AG09319 (cell line): Measurements from ENCODE around the gene LTBP2.

ENCODE experiments used
- DNase-seq: peaks from one replicate; pipeline ENCODE4 v3.0.0-alpha.2; 2010; ENCODE audit warnings: low read depth; ENCODE audit errors: extremely low read depth
- TF ChIP-seq, protein P1 (sequence below): IDR thresholded peaks from 2 replicates; pipeline ENCODE4 v1.5.1; 2011; ENCODE audit warnings: low read depth, mild to moderate bottlenecking, inconsistent platforms, low read length, moderate library complexity

Gene LTBP2

DNA sequence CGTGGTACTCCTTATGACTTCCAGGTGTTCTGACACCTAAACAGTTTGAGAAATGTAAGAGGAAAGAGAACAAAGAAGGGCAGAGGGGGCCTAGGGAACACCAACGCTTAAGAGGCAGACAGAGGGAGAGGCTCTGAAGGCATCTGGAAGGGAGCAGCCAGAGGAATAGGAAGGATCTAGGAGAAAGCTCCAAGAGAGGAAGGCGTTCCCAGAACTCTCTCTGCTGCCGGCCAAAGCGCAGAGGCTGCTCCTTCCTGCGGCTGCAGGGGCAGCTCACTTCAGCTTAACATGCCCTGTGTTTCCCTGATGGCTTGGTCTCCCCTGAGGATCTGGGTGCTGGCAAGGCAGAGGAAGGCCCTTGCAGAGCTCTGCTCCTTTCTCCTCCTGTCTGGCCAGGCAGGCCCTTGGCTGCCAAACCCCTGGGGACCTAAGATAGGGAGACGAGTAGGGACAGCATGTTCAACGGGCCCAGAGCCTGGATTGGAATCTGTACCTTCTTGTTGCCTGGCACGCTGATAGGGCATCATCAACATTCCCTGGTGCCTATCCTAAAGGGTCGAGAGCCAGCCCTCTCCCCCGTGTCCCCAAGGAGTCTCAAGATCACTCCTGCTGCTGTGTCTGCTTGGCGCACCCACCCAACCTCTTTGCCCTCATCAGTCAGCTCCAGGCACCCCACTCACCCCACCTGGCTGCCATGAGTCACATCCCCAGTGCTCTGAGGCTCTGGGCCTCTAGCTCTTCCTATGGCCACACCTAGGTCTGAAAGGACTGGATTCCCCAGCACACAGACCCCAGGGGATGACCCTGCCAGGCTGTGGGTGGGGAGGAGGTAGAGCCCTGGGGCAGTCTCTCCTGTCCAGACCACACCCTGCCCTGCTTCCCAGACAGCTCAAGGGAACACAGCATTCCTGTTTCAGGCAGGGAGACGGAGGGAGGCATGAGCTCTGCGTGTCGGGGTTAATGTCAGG lies 45.6 kb downstream of the LTBP2 start:
- TF ChIP-seq, protein P1, sequence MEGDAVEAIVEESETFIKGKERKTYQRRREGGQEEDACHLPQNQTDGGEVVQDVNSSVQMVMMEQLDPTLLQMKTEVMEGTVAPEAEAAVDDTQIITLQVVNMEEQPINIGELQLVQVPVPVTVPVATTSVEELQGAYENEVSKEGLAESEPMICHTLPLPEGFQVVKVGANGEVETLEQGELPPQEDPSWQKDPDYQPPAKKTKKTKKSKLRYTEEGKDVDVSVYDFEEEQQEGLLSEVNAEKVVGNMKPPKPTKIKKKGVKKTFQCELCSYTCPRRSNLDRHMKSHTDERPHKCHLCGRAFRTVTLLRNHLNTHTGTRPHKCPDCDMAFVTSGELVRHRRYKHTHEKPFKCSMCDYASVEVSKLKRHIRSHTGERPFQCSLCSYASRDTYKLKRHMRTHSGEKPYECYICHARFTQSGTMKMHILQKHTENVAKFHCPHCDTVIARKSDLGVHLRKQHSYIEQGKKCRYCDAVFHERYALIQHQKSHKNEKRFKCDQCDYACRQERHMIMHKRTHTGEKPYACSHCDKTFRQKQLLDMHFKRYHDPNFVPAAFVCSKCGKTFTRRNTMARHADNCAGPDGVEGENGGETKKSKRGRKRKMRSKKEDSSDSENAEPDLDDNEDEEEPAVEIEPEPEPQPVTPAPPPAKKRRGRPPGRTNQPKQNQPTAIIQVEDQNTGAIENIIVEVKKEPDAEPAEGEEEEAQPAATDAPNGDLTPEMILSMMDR, result no peak
- no peak for DNase-seq

DNA sequence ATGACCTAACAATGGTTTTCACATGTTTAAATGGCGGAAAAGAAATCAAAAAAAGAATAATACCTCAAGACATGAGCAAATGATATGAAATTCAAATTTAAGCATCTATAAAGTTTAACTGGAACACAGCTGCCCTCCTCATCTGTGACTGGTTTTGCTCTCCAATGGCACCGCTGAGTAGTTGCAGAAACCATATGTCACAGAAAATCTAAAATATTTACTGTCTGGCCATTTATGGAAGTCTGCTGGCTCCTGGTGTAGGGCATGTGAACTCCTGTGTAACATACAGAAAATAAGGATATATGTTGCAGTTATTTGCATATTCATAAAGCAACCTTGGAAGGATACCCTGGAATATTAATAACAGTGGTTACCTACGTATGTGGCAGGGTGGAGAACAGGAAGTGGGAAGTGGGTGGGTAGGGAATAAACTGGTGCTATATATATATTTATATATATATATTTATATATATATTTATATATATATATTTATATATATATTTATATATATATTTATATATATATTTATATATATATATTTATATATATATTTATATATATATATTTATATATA lies 48.4 kb downstream of the LTBP2 start:
- no peak for DNase-seq
- TF ChIP-seq, protein P1, result no peak

DNA sequence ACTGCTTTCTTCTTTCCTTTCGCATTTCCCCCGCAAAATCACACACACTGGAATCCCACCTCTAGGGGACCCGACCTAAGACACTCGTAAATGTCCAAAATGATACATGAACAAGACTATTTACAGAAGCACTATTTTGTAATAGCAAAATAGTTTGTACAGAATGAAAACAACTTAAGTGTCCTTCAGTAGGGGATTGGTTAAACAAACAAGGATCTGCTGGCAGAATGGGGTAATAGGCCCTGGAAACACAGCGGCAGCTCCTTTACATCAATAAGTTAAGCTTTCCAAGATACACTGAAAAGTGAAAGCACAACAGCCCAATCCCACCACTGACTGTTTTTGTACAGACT lies 48.8 kb downstream of the LTBP2 start:
- TF ChIP-seq, protein P1, result no peak
- DNase-seq, result no peak

GRCh38 chr14:74562515-74563232 lies 49.4 kb downstream of the LTBP2 start:
- DNase-seq, result no peak
- TF ChIP-seq, protein P1, result no peak

GRCh38 chr14:74558655-74559054 lies 53.4 kb downstream of the LTBP2 start:
- TF ChIP-seq, protein P1, result no peak
- no peak for DNase-seq

- no peak for DNase-seq
- TF ChIP-seq, protein P1, result no peak
Measured at GRCh38 chr14:74557691-74558090, 54.3 kb downstream of the LTBP2 start.
